ENCODE measurements around the gene DGCR8.

The DGCR8 gene

GRCh38 chr22:20090730-20091240 lies 10.7 kb downstream of the DGCR8 start:
- DNase-seq (ENCODE audit: low read depth) = no peak

GRCh38 chr22:20091690-20092476 lies 11.8 kb downstream of the DGCR8 start:
- DNase-seq (ENCODE audit: low read depth) = no peak

- no peak for DNase-seq (ENCODE audit: low read depth)
Observed at GRCh38 chr22:20092477-20092854, 12.4 kb downstream of the DGCR8 start.

- no peak for DNase-seq (ENCODE audit: low read depth)
Observed at GRCh38 chr22:20093418-20094196, 13.6 kb downstream of the DGCR8 start.

GRCh38 chr22:20094197-20094807 lies 14.3 kb downstream of the DGCR8 start:
- DNase-seq (ENCODE audit: low read depth) = no peak

- DNase-seq (ENCODE audit: low read depth) = no peak
Observed at GRCh38 chr22:20095521-20095920, 15.5 kb downstream of the DGCR8 start.

- no peak for DNase-seq (ENCODE audit: low read depth)
Observed at GRCh38 chr22:20096574-20097420, 16.8 kb downstream of the DGCR8 start.

GRCh38 chr22:20099099-20099711 lies 19.2 kb downstream of the DGCR8 start:
- DNase-seq (ENCODE audit: low read depth) = no peak

- no peak for DNase-seq (ENCODE audit: low read depth)
Observed at GRCh38 chr22:20101638-20102037, 21.6 kb downstream of the DGCR8 start.

- DNase-seq (ENCODE audit: low read depth) = no peak
Observed at GRCh38 chr22:20102203-20102780, 22.3 kb downstream of the DGCR8 start.

- DNase-seq (ENCODE audit: low read depth) = no peak
Observed at GRCh38 chr22:20105456-20106204, 25.6 kb downstream of the DGCR8 start.

- no peak for DNase-seq (ENCODE audit: low read depth)
Observed at GRCh38 chr22:20106205-20106848, 26.3 kb downstream of the DGCR8 start.

- DNase-seq (ENCODE audit: low read depth) = no peak
Observed at GRCh38 chr22:20106849-20107237, 26.8 kb downstream of the DGCR8 start.

GRCh38 chr22:20107471-20107901 lies 27.4 kb downstream of the DGCR8 start:
- no peak for DNase-seq (ENCODE audit: low read depth)

GRCh38 chr22:20107951-20108756 lies 28.1 kb downstream of the DGCR8 start:
- no peak for DNase-seq (ENCODE audit: low read depth)

- no peak for DNase-seq (ENCODE audit: low read depth)
Observed at GRCh38 chr22:20108757-20109230, 28.8 kb downstream of the DGCR8 start.

GRCh38 chr22:20109411-20110358 lies 29.6 kb downstream of the DGCR8 start:
- no peak for DNase-seq (ENCODE audit: low read depth)
